GM11168 (cell line): ENCODE data around the gene LDLRAD4.

Source experiments
- in situ Hi-C: fragments of 300-500 bp; cut with MboI; formaldehyde crosslinking; loops from one replicate; pipeline ENCODE4 v1.12.0; 2022; ENCODE audit warnings: low sequenced_read_pairs; ENCODE audit not compliant: unreplicated experiment

LDLRAD4 gene

DNA sequence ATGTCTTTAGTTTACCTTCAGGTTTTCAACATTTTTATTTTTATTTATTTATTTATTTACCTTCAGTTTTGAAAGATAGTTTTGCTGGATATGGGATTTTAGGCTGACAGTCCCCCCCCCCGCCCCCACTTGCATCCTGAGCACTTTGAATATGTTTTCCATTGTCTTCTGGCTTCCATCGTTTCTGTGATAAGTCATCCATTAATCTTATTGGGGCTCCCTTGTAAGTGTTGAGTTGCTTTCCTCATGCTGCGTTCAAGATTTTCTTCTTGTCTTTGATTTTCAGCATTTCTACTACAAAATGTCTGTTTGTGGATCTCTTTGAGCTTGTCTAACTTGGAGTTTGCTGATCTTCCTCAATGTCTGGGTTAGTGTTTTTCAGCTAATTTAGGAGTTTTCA lies 19.4 kb upstream of the LDLRAD4 start:
- in situ Hi-C loops = no loop called here

DNA sequence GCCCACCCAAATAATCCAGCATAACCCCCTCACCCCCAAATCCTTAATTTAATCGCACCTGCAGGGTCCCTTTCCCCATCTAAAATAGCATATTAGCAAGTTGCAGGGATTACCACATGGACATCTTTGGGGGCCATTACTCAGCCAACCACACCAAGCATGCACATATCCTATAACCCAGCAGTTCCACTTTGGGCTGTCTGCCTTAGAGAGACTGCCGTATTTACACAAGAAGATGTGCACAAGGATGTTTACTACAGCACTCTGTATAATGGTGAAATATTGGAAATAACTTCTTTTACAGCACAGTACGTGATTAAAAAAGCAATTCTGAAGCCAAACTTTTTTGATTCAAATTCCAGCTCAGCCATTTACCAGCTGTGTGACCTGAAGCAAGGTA lies 17.3 kb upstream of the LDLRAD4 start:
- in situ Hi-C loops = loop anchor here (25.0 kb wide), 2 partner anchors 311 to 436 kb away; no protein-coding TSS in a partner anchor

DNA sequence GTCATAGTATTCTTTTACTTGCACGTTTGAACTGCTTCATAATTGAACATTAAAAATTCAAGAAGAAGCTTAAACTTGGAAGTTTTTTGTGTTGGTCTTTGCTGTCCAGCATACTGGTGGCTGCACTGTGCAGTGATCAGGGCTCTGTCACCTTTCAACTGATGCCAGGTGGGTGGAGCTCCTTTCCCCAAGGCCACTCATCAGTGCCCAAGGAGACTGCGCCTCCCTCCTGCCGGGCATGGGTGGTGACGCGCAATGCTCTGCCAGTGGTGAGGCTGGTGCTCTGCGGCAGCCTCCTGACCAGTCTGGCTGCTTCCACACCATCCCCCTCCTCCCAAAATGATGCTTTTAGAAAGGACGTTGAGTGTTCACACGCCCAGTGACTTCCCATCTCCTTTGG lies 16.0 kb upstream of the LDLRAD4 start:
- in situ Hi-C loops = loop anchor here (25.0 kb wide), 2 partner anchors 310 to 435 kb away; no protein-coding TSS in a partner anchor

DNA sequence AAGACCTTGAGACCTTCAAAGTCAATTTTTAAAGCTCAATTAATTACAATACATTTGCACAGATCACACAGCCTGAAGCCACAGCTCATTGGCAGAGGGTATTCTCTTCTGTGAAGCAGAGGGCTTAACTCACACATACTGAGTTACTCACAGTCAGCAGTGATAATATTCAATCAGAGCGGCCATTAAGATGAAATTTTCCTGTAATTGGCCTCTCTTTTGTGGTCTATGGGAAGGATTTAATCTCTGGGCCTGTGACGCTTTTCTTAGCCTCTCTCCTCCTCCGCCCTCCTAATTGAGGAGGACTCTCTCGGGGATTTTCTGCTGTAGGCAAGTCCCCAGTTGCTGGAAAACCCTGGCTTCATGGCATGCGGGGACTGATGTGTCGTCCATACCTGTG lies 12.3 kb upstream of the LDLRAD4 start:
- in situ Hi-C loops = loop anchor here (25.0 kb wide), 2 partner anchors 306 to 431 kb away; no protein-coding TSS in a partner anchor

DNA sequence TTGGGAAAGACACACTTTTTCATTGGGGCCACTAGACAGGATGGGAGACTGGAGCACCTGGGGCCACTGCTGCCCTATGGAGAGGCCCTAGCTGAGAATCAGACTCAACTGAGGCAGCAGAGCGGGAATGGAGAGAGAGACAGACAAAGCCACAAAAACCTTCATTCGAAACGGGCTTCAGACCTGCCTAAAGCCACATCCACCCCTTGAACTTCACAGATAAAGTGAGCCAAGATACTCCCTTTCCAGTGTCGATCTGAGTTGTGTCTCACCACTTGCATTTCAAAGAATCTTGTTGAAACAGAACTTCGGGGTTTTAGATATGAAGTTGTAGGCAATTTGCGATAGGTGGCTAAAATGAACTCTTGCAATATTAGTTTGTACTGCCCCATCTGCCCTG lies 11.3 kb upstream of the LDLRAD4 start:
- in situ Hi-C loops = loop anchor here (25.0 kb wide), 2 partner anchors 305 to 430 kb away; no protein-coding TSS in a partner anchor

DNA sequence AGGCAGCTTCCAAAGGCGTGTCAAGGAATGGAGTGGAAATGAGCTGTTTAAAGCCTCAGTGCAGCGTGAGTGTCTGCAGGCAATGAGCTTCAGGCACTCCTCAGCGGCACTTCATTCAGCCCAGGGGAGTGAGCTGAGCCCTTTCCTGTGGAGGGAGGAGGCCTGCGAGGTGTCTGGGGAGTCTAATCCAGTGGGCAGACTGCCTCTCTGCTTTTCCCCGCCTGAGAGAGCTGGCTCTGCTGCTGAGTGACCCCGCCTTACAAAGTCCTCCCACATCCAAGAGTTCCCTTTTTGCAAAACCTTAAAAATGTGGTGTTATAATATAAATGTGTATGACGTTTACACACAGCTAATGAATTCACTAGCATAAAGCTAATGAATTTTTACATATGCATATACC lies 7.0 kb upstream of the LDLRAD4 start:
- in situ Hi-C loops = loop anchor here (25.0 kb wide), 2 partner anchors 301 to 426 kb away; no protein-coding TSS in a partner anchor

DNA sequence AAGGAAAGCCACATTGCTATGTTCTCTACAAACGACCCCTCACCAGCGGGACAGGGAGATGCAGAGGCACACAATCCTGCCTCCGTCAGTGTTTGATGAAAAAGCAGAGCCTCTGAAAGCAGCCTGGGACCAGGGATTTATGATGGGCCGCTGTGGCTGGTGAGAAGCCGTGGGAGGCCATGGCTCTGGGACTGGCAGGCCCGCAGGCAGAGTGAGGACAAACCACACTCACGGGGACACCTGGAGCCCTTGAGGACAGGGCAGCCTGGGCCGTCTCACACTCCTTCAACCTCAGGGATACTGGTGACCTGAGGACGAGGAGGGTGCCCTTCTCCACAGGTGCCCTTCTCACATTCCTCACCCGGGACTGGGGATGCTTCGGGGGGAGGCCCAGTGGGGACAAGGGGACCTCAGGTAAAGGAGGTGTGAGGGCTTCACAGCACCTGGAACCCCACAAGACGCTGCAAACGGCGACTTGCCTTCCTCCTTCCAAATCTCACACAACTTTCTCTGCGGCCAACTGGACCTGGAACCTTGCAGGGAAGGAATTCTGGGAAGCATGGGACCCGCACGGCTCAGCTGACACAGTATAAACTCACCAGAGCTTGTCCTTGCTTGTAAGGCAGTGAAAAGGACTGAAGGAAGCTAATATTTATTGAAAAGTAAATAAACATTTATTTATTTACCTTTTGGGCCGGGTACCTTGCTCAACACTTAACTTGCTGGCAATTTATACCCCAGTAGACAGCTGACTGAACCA lies 5.3 kb upstream of the LDLRAD4 start:
- in situ Hi-C loops = loop anchor here (25.0 kb wide), 2 partner anchors 299 to 424 kb away; no protein-coding TSS in a partner anchor

DNA sequence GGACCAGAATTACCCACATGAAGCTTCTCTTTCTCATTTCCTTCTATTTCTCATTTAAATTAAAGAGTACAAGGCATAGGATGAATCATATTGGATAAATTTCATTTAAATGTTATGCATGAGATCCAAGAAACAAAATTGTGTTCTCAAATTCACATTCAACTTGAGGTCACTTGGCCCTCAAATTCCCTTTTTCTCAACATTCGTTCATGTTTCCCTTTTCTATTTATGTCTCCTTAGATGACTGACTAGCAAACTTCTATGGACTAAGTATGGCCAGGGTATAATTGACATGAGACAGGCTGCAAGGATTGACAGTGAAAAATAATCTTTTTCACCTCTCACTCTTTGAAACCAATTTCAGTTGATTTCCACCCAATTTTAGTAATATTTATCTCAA lies 4.0 kb upstream of the LDLRAD4 start:
- in situ Hi-C loops = loop anchor here (25.0 kb wide), 2 partner anchors 298 to 423 kb away; no protein-coding TSS in a partner anchor

DNA sequence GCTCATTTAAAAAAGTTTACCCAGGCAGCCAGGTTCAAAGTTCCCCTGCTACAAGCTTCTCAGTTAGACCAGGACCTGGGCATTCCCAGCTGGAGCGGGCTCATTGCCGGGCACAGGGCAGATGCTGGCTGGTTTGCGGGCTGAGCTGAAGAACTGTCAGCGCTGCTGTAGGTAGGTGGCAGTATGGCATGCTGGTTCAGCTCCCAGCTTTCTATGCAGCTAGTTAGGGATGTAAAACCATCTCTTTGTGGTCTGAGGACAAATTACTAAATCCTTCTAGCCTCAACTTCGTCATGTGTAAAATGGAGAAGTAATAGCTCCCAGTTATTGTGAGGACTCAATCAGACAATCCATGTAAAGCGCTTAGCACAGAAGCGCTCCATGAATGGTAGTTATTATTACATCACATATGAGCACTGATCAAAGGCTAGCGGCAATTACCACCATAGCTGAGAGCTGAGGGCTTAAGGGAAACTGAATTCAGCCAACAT lies 2.4 kb upstream of the LDLRAD4 start:
- in situ Hi-C loops = loop anchor here (25.0 kb wide), 2 partner anchors 296 to 421 kb away; no protein-coding TSS in a partner anchor

DNA sequence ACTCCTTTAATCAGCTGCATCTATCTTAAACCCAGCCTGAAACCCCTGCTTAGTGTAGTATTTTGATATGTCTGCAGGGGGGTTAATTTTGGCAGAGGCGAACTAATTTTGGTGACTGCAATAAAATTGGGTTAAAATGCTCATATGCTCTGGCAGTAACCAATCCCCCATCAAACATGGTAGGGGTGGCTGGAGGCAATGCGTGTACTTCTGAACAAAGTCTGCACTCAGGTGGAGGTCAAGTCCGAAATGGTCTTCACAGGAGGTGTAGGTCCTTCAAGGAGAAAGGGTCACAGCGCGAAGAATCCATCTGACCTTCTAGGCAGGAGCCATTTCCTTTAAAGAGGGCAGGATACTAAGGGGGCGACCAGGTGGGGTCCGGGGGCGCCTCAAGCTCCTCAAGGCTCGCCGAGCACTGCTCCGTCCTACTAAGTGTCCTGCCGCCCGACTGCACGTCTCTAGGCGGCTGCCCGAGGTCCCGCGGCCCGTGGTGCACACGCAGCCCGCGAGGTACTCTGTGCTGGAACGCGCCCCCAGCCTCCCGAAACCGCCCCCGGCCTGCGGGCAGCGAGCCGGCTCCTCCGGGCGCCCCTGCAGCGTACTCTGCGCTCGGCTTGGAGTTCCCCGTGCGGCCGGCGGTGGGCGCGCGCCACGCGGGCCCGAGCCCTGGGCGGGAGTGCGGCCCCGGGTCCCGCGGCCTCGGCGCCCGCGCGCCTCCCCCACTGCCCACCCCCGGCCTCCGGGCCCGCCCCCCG lies 1.7 kb upstream of the LDLRAD4 start:
- in situ Hi-C loops = loop anchor here (25.0 kb wide), 2 partner anchors 295 to 420 kb away; no protein-coding TSS in a partner anchor

DNA sequence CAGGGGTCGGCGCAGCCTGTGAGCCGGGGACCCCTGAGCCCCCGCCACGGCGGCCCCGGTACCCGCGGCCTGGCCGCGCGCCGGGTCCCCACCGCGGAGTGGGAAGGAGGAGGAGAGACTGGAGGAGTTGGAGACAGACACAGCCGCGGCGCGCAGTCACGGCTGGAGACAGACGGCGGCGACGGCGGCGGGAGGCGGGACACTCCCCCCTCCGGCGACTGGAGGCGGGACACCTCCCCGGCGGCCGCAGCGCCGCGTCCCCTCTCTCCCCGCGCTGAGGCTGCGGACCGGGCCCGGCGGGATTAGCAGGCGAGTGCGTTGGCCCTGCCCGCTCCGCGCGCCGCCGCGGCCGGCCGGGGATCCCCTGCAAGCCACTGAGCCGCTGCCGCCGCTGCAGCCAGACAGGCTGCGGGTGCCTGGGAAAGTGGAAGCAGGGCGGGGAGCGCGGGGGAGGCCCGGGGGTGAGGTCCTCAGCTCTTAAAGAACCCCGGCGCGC lies 1.0 kb upstream of the LDLRAD4 start:
- in situ Hi-C loops = loop anchor here (25.0 kb wide), 2 partner anchors 295 to 420 kb away; no protein-coding TSS in a partner anchor

DNA sequence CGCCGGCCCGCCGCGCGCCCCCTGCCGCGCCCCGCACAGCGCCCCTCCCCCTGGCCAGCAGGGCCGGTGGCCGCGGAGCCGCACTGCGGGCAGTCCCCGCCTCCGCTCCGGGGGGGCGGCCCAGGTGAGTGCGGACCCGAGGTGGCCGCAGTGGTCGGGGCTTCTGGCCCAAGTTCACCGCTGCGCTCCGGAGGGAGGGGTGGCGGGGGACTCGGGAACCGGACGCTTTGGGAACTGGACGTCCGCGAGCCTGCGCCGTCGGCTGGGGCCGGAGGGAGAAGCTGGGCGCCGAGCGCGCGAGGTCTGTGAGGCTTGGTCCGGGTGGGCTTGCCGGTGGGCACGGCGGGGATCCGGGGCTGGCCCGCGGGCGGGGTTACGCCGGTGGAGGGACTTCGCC lies 591 bp upstream of the LDLRAD4 start:
- in situ Hi-C loops = loop anchor here (25.0 kb wide), 2 partner anchors 294 to 419 kb away; no protein-coding TSS in a partner anchor

DNA sequence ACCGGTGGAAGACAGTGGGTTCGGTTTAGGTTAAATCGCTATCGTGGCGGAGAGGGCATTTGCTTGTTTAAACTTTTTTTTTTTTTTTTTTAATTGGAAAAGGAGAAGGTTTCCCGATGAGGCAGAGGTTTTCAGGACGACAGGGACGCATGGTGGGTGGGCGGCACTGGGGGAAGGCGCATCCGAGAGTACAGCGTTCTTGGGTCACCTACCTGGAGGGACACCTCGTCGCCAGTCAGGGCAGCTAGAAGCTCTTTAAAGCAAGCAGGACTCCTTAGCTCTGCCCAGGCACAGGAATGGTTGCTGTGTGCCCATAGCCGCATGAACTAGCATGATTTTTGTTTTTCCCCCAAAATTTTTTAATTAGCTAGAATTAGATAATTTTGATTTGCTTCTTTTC lies 437 bp downstream of the LDLRAD4 start:
- in situ Hi-C loops = loop anchor here (25.0 kb wide), 2 partner anchors 293 to 418 kb away; no protein-coding TSS in a partner anchor

DNA sequence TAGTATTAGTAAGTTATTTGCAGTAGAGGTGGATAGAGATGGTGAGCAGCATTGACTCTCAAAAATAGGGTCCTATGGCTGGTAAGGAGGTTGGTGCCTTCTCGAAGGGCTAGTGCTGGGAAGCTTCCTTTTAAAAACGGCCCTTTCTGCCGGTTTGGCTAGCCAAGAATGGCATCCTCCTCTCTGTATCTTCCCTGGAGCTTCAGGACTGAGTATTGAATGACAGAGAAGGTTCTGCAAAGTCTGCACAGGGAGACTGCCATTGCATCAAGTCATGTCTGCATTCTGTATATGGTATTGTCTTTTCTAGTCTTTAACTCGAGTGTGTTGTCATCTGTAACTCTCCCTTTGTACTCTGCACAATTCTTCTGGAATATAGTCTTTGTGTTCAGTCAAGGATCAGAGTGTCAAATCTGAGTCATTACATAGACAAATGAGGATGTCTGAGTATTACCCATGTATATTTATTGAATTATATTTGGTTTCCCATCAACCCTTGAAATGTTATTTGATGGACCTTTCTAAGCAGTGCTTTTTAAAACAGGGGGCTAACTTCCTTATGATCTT lies 1.1 kb downstream of the LDLRAD4 start:
- in situ Hi-C loops = loop anchor here (25.0 kb wide), 2 partner anchors 293 to 418 kb away; no protein-coding TSS in a partner anchor

DNA sequence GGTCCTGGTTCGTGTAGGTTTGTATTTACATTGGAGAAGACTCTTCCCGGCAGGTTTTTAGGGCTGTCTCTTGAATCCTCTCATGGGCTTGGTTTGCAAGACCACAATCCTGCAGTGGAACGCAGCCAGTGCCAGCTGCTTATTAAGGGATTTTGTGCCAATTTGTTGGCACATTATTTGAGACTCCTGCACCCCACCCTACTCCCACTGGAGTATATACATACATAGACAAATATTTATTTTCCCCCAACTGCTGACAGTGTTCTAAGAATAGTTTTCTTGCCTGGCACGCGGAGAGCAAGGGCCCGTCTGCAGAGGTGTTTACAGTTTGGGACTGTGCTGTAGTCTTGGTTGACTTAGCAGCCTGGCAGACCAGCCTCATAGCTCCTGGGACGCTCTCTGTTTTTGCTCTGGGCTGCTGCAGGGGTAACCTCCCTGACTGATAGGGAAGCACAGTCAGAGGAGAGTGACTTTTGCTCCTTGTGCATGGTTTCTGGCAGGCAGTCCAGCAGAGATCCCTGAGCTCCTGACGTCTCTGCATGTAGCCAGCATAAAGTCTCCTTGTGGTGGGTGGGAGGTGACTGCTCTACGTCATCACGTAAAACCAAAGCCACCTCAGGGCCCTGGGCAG lies 1.9 kb downstream of the LDLRAD4 start:
- in situ Hi-C loops = loop anchor here (25.0 kb wide), 2 partner anchors 292 to 417 kb away; no protein-coding TSS in a partner anchor

DNA sequence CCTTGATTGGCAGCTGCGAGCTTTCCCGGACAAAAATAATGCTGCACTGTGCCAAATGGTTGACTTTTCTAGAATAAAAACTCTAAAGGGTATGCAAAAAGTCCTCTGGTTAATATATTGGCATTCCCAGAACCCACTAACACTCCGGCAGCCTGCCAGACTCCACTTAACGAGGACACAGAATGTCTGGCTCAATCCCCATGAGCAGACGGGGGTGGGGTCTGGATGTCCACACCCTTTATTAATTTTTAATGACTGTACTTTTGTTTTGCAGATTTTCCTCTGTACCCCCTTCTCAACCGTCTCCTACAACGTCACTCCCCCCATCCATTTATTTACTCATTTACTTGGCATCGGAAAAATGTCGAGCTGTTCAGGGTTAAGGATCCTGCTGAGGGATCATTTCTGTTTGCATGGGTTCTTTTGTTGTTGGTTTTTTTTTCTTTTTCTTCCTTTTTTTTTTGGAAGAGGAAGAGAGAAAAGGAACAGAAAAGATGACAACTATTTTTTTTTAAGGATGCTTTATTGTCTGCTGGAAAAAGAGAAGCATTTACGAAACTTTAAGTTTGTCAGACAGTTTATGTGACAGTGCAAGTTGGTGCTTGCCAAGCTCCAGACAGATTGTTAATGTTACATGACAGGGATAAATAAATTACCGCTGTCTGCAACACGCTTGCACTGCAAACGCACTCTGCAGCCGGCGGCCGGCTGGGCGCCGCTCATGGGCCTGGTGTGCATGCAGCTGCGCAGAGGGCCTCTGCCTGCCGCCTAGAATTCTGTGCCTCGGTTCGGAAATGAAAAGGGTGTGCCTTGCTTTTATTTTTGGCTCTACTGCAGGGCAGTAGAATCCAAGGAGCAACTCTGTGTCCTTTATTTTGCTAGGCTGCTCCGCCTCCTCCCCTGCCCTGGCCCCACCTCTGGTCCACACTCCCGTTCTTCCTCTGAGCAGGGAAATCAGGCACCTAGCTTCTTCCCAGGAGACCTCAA lies 3.6 kb downstream of the LDLRAD4 start:
- in situ Hi-C loops = loop anchor here (25.0 kb wide), 2 partner anchors 290 to 415 kb away; no protein-coding TSS in a partner anchor

DNA sequence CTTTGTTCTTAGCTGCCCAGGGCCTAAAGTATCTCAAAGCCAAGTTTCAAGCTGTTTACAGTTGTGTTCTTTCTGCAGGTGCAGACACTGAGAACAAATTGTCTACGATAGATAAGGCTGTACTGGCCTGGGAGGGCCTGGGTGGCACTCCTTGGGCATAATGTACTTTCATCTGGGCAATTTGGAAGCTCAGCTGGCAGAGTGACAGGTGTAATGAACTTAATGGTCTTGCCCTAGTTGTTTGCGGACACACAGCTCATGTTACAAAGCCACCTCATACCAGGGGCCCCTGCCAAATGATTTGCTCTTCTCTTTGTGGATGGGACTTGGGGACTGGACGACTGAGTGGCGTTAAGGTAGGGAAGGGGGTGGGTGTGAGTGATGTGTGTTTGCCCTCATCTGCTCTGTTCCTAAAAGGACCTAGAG lies 4.3 kb downstream of the LDLRAD4 start:
- in situ Hi-C loops = loop anchor here (25.0 kb wide), 2 partner anchors 289 to 414 kb away; no protein-coding TSS in a partner anchor
